Measurements from ENCODE around the gene SCN7A. TPM values are rescaled to one million over a fixed set of nuclear protein-coding genes. Genes with fewer than 3 reads are reported as not detected.
"Not testable (repeated sequence)": the region's sequence is repeated elsewhere in the genome, so short reads cannot be mapped to it uniquely, and the experiment has no call there.

Gene SCN7A
- total RNA-seq, 1 donor from 2014 or later, result not detected

GRCh38 chr2:166360906-166361305 is 133.1 kb downstream of the SCN7A start:
- no peak for DNase-seq (ENCODE audit: low read depth in 2 of 2)

- no peak for DNase-seq (ENCODE audit: low read depth in 2 of 2)
Observed at GRCh38 chr2:166360426-166360825, 133.6 kb downstream of the SCN7A start.

- not testable (repeated sequence) for DNase-seq (ENCODE audit: low read depth in 2 of 2)
Observed at GRCh38 chr2:166357950-166358321, 136.1 kb downstream of the SCN7A start.

- DNase-seq (ENCODE audit: low read depth in 2 of 2), result no peak
Observed at GRCh38 chr2:166357068-166357949, 136.7 kb downstream of the SCN7A start.

Other genes starting within 250 kb of the SCN7A start
- 0.25 and 0.51 TPM in 2 replicates for gene SCN9A, start 118.3 kb downstream of the SCN7A start, total RNA-seq

Data from dermis microvascular lymphatic vessel endothelial cell (primary cell).